HepG2 (cell line): ENCODE measurements around the gene LCE5A. TPM values are rescaled to one million over a fixed set of nuclear protein-coding genes. Genes with fewer than 3 reads are reported as not detected.
"Not testable (repeated sequence)": the region's sequence is repeated elsewhere in the genome, so short reads cannot be mapped to it uniquely, and the experiment has no call there.

Experiments
- ATAC-seq: fragments of 200-7000 bp; cut with Tn5 transposase; 3 replicates; pipeline ENCODE4 v1.9.1; 2020; ENCODE audit warnings: mild to moderate bottlenecking, moderate library complexity
- BruUV-seq: library from RNA; stranded (reverse); fragments of 400-500 nt; replicated peaks from 2 replicates; lab custom pipeline; 2021; lab: Mats Ljungman, UMichigan
- CTCF ChIA-PET: fragments of 300-600 bp; formaldehyde crosslinking; extraction: SDS; loops from one replicate; lab custom pipeline; 2021; ENCODE audit warnings: low total read pairs, inconsistent platforms, low intra/inter-chr PET ratio; lab: Yijun Ruan, JAX
- POLR2A ChIA-PET: fragments of 350-600 bp; sonication (Branson Sonifier 250); formaldehyde crosslinking; loops from one replicate; lab custom pipeline; 2020; ENCODE audit warnings: antibody characterized with exemption, inconsistent platforms; lab: Yijun Ruan, JAX
- DNase-seq: peaks from one replicate; pipeline ENCODE4 v3.0.0-alpha.2; 2015; ENCODE audit warnings: low spot score
- FAIRE-seq: peaks from 3 replicates; lab custom pipeline; 2011; peaks lifted over from hg19 to GRCh38; lab: Jason Lieb, UNC
- H2AFZ ChIP-seq: one replicate; pipeline ENCODE4 v1.6.1; 2011; ENCODE audit warnings: low read length, inconsistent platforms
- H3K27ac ChIP-seq: fragments of 300-600 bp; 3 replicates; pipeline ENCODE4 v1.8.0; 2011; ENCODE audit warnings: mixed run types, mild to moderate bottlenecking, mixed read lengths, low read length, inconsistent platforms; ENCODE audit not compliant: insufficient read depth; ENCODE audit errors: extremely low read length
- H3K27me3 ChIP-seq, 2 experiments: fragments of 200-600 bp in 1 of 2; 2 replicates in 1 of 2; 3 replicates in 1 of 2; pipeline versions ENCODE4 v1.6.0 to v1.8.0; 2011; ENCODE audit warnings: low read length in 2 of 2, mild to moderate bottlenecking in 2 of 2, moderate library complexity in 2 of 2, inconsistent platforms in 1 of 2; ENCODE audit not compliant: insufficient read depth in 2 of 2, control insufficient read depth in 1 of 2
- H3K36me3 ChIP-seq, 2 experiments: fragments of 200-600 bp in 1 of 2; replicated peaks in 1 of 2; 2 replicates in 1 of 2; 3 replicates in 1 of 2; pipeline versions ENCODE4 v1.5.1 to v1.8.0; 2011; ENCODE audit warnings: low read length in 2 of 2, inconsistent platforms in 1 of 2; ENCODE audit not compliant: insufficient read depth in 2 of 2, control insufficient read depth in 1 of 2
- H3K4me1 ChIP-seq: 2 replicates; pipeline ENCODE4 v1.5.1; 2012; ENCODE audit warnings: low read length, inconsistent platforms; ENCODE audit not compliant: insufficient read depth
- H3K4me2 ChIP-seq: 2 replicates; pipeline ENCODE4 v1.6.0; 2011; ENCODE audit warnings: low read depth, low read length, inconsistent platforms
- H3K4me3 ChIP-seq, 3 experiments: fragments of 200-600 bp in 1 of 3; sonication (generic), shearing (Covaris generic) in 1 of 3; replicated peaks in 1 of 3; 2 replicates each; pipeline ENCODE4 v1.5.1; 2011 to 2016; ENCODE audit warnings: low read length in 3 of 3, inconsistent platforms in 2 of 3, low read depth in 2 of 3, mild to moderate bottlenecking in 2 of 3, control low read depth in 1 of 3, mixed read lengths in 1 of 3; ENCODE audit not compliant: insufficient read depth in 1 of 3
- H3K79me2 ChIP-seq: one replicate; pipeline ENCODE4 v1.6.1; 2011; ENCODE audit warnings: low read length, inconsistent platforms; ENCODE audit not compliant: insufficient read depth
- H3K9ac ChIP-seq: 2 replicates; pipeline ENCODE4 v1.6.0; 2011; ENCODE audit warnings: mild to moderate bottlenecking, low read depth, low read length, inconsistent platforms; ENCODE audit not compliant: insufficient read depth
- H3K9me3 ChIP-seq: 2 replicates; pipeline ENCODE4 v1.5.1; 2012; ENCODE audit warnings: mild to moderate bottlenecking, low read length
- H4K20me1 ChIP-seq: 2 replicates; pipeline ENCODE4 v1.6.0; 2011; ENCODE audit warnings: inconsistent platforms, mild to moderate bottlenecking, low read length, moderate library complexity; ENCODE audit not compliant: insufficient read depth
- WGBS: methylation state at CpG from one replicate; pipeline ENCODE4 v1.1.6; 2017; ENCODE audit warnings: low lambda C conversion rate; 5-methylcytosine and 5-hydroxymethylcytosine counted together
- in situ Hi-C: cut with HindIII; loops from 2 replicates; pipeline ENCODE4 v1.10.0; 2017; ENCODE audit warnings: low pct_unique_long_range_greater_than_20kb; ENCODE audit not compliant: extremely low pct_ligation_motif_present
- intact Hi-C: fragments of 100-400 bp; cut with micrococcal nuclease; formaldehyde crosslinking; loops from one replicate; pipeline ENCODE4 v1.10.0; 2022; ENCODE audit not compliant: unreplicated experiment
- polyA plus RNA-seq, 8 experiments: library from polyadenylated mRNA; depleted of rRNA in 3 of 8; stranded (reverse) in 7 of 8; unstranded in 1 of 8; fragments of >200 nt; fragmentation: Illumina TruSeq in 4 of 8; extraction: Trizol in 4 of 8; gene quantifications; 2 replicates each; pipeline versions ENCODE4 v1.2.1 to v1.2.3, GENCODE V29; 2011 to 2016; ENCODE audit warnings: low read depth in 4 of 8, missing spikeins in 1 of 8, mixed read lengths in 1 of 8; ENCODE audit not compliant: insufficient read depth in 1 of 8
- total RNA-seq, 5 experiments: library from RNA; depleted of rRNA; stranded (reverse); fragments of >200 nt; fragmentation: Illumina TruSeq; extraction: Trizol; gene quantifications; 2 replicates each; pipeline ENCODE4 v1.2.3, GENCODE V29; 2016; ENCODE audit warnings: low read depth in 1 of 5

Gene LCE5A
- total and polyA plus RNA-seq, 2 of the 13 experiments (the other 11 are each of a cell fraction or from before 2014, with no cell fraction given): not detected

- DNase-seq, H3K4me1 ChIP-seq, H3K9me3 ChIP-seq, ATAC-seq, H3K36me3 ChIP-seq, CTCF ChIA-PET, in situ Hi-C loops, FAIRE-seq, H3K4me2 ChIP-seq, H3K27ac ChIP-seq, BruUV-seq, H3K79me2 ChIP-seq, H2AFZ ChIP-seq, H3K27me3 ChIP-seq, H4K20me1 ChIP-seq, H3K4me3 ChIP-seq, H3K9ac ChIP-seq, intact Hi-C loops, POLR2A ChIA-PET: not testable (repeated sequence)
- no CpG with 5 or more reads among the region's 1 CpG for WGBS
These were observed 37.8 kb downstream of the LCE5A start for GRCh38 chr1:152548358-152548757.

Other genes starting within 250 kb of the LCE5A start
- not detected in 2 replicates for gene FLG, start 185.6 kb upstream of the LCE5A start, total RNA-seq (2016; rRNA removed; fragmentation: Illumina TruSeq; extraction: Trizol)
- gene FLG, start 185.6 kb upstream of the LCE5A start, polyA plus RNA-seq (2011; rRNA removed): 0.01 TPM in 1 of 2 replicates, not detected in the other
- gene FLG2, start 150.8 kb upstream of the LCE5A start, total RNA-seq (2016; rRNA removed; fragmentation: Illumina TruSeq; extraction: Trizol): not detected in 2 replicates
- gene FLG2, start 150.8 kb upstream of the LCE5A start, polyA plus RNA-seq (2011; rRNA removed): not detected in 2 replicates
- not detected in 2 replicates for gene CRNN, start 96.5 kb upstream of the LCE5A start, total RNA-seq (2016; rRNA removed; fragmentation: Illumina TruSeq; extraction: Trizol)
- gene CRNN, start 96.5 kb upstream of the LCE5A start, polyA plus RNA-seq (2011; rRNA removed): not detected in 2 replicates
- not detected in 2 replicates for gene CRCT1, start 3.7 kb downstream of the LCE5A start, total RNA-seq (2016; rRNA removed; fragmentation: Illumina TruSeq; extraction: Trizol)
- gene CRCT1, start 3.7 kb downstream of the LCE5A start, polyA plus RNA-seq (2011; rRNA removed): not detected in 2 replicates
- gene LCE3E, start 56.0 kb downstream of the LCE5A start, total RNA-seq (2016; rRNA removed; fragmentation: Illumina TruSeq; extraction: Trizol): not detected in 2 replicates
- not detected in 2 replicates for gene LCE3E, start 56.0 kb downstream of the LCE5A start, polyA plus RNA-seq (2011; rRNA removed)
- gene LCE3D, start 69.7 kb downstream of the LCE5A start, total RNA-seq (2016; rRNA removed; fragmentation: Illumina TruSeq; extraction: Trizol): not detected in 2 replicates
- not detected in 2 replicates for gene LCE3D, start 69.7 kb downstream of the LCE5A start, polyA plus RNA-seq (2011; rRNA removed)
- gene LCE3C, start 89.4 kb downstream of the LCE5A start, total RNA-seq (2016; rRNA removed; fragmentation: Illumina TruSeq; extraction: Trizol): not detected in 2 replicates
- gene LCE3C, start 89.4 kb downstream of the LCE5A start, polyA plus RNA-seq (2011; rRNA removed): not detected in 2 replicates
- gene LCE3B, start 103.0 kb downstream of the LCE5A start, total RNA-seq (2016; rRNA removed; fragmentation: Illumina TruSeq; extraction: Trizol): not detected in 2 replicates
- gene LCE3B, start 103.0 kb downstream of the LCE5A start, polyA plus RNA-seq (2011; rRNA removed): not detected in 2 replicates
- not detected in 2 replicates for gene LCE3A, start 112.3 kb downstream of the LCE5A start, total RNA-seq (2016; rRNA removed; fragmentation: Illumina TruSeq; extraction: Trizol)
- not detected in 2 replicates for gene LCE3A, start 112.3 kb downstream of the LCE5A start, polyA plus RNA-seq (2011; rRNA removed)
- gene LCE2D, start 152.6 kb downstream of the LCE5A start, total RNA-seq (2016; rRNA removed; fragmentation: Illumina TruSeq; extraction: Trizol): not detected in 2 replicates
- gene LCE2D, start 152.6 kb downstream of the LCE5A start, polyA plus RNA-seq (2011; rRNA removed): not detected in 2 replicates
- not detected in 2 replicates for gene LCE2C, start 164.5 kb downstream of the LCE5A start, total RNA-seq (2016; rRNA removed; fragmentation: Illumina TruSeq; extraction: Trizol)
- not detected in 2 replicates for gene LCE2C, start 164.5 kb downstream of the LCE5A start, polyA plus RNA-seq (2011; rRNA removed)
- gene LCE2B, start 175.3 kb downstream of the LCE5A start, total RNA-seq (2016; rRNA removed; fragmentation: Illumina TruSeq; extraction: Trizol): not detected in 2 replicates
- not detected in 2 replicates for gene LCE2B, start 175.3 kb downstream of the LCE5A start, polyA plus RNA-seq (2011; rRNA removed)
- not detected in 2 replicates for gene LCE2A, start 187.5 kb downstream of the LCE5A start, total RNA-seq (2016; rRNA removed; fragmentation: Illumina TruSeq; extraction: Trizol)
- gene LCE2A, start 187.5 kb downstream of the LCE5A start, polyA plus RNA-seq (2011; rRNA removed): not detected in 2 replicates
- gene LCE4A, start 197.4 kb downstream of the LCE5A start, total RNA-seq (2016; rRNA removed; fragmentation: Illumina TruSeq; extraction: Trizol): not detected in 2 replicates
- gene LCE4A, start 197.4 kb downstream of the LCE5A start, polyA plus RNA-seq (2011; rRNA removed): not detected in 2 replicates
- not detected in 2 replicates for gene KPRP, start 247.2 kb downstream of the LCE5A start, total RNA-seq (2016; rRNA removed; fragmentation: Illumina TruSeq; extraction: Trizol)
- not detected in 2 replicates for gene KPRP, start 247.2 kb downstream of the LCE5A start, polyA plus RNA-seq (2011; rRNA removed)